ACHN (cell line): ENCODE data around the gene LFNG.
"Not testable (repeated sequence)": the region's sequence is repeated elsewhere in the genome, so short reads cannot be mapped to it uniquely, and the experiment has no call there.

ENCODE experiments used
- DNase-seq: peaks from one replicate; pipeline ENCODE4 v3.0.0-alpha.2; 2015
- in situ Hi-C: cut with HindIII; loops from 2 replicates; pipeline ENCODE4 v1.10.0; 2017; ENCODE audit warnings: low sequenced_read_pairs, low pct_ligation_motif_present, low pct_unique_long_range_greater_than_20kb

LFNG gene

GRCh38 chr7:2535872-2536627 is 16.5 kb downstream of the LFNG start:
- DNase-seq, in situ Hi-C loops: not testable (repeated sequence)

- in situ Hi-C loops = no loop called here
- DNase-seq = no peak
Observed at GRCh38 chr7:2537981-2538851, 18.6 kb downstream of the LFNG start.

GRCh38 chr7:2539031-2539911 is 19.7 kb downstream of the LFNG start:
- DNase-seq = no peak
- in situ Hi-C loops = no loop called here

- DNase-seq = no peak
- in situ Hi-C loops = no loop called here
Observed at GRCh38 chr7:2540133-2540532, 20.6 kb downstream of the LFNG start.

- DNase-seq = no peak
- in situ Hi-C loops = no loop called here
Observed at GRCh38 chr7:2540641-2541051, 21.1 kb downstream of the LFNG start.

- DNase-seq = no peak
- in situ Hi-C loops = no loop called here
Observed at GRCh38 chr7:2541291-2542010, 21.9 kb downstream of the LFNG start.

GRCh38 chr7:2542011-2542915 is 22.7 kb downstream of the LFNG start:
- in situ Hi-C loops = no loop called here
- no peak for DNase-seq

GRCh38 chr7:2542916-2543871 is 23.6 kb downstream of the LFNG start:
- DNase-seq = no peak
- in situ Hi-C loops = no loop called here

- in situ Hi-C loops = no loop called here
- no peak for DNase-seq
Observed at GRCh38 chr7:2544541-2545188, 25.1 kb downstream of the LFNG start.

GRCh38 chr7:2545746-2546425 is 26.3 kb downstream of the LFNG start:
- DNase-seq = no peak
- in situ Hi-C loops = no loop called here

GRCh38 chr7:2546776-2547586 is 27.4 kb downstream of the LFNG start:
- no peak for DNase-seq
- in situ Hi-C loops = no loop called here

GRCh38 chr7:2551418-2551817 is 31.8 kb downstream of the LFNG start:
- no peak for DNase-seq
- in situ Hi-C loops = no loop called here

- in situ Hi-C loops = no loop called here
- no peak for DNase-seq
Observed at GRCh38 chr7:2553108-2553507, 33.5 kb downstream of the LFNG start.

- in situ Hi-C loops = no loop called here
- no peak for DNase-seq
Observed at GRCh38 chr7:2553831-2554581, 34.4 kb downstream of the LFNG start.
